SK-N-SH treated with all-trans-retinoic acid at 6 μM for 48 hours (cell line): ENCODE measurements around the gene FRMPD2.

Experiments used
- ATAC-seq: fragments of 200-7000 bp; cut with Tn5 transposase; 3 replicates; pipeline ENCODE4 v1.9.1; 2020; ENCODE audit warnings: mild to moderate bottlenecking, moderate library complexity
- ARNTL ChIP-seq: fragments of 450-650 bp; formaldehyde crosslinking; IDR thresholded peaks from 2 replicates; pipeline ENCODE4 v1.5.0; 2020; ENCODE audit warnings: low read depth, mild to moderate bottlenecking, moderate library complexity, borderline replicate concordance
- BACH2 ChIP-seq: fragments of 250-450 bp; sonication (Bioruptor Pico); IDR thresholded peaks from 2 replicates; pipeline ENCODE4 v1.9.0; 2021; ENCODE audit warnings: mild to moderate bottlenecking, borderline replicate concordance
- CSDC2 ChIP-seq: fragments of 250-450 bp; sonication (Bioruptor Pico); IDR thresholded peaks from 2 replicates; pipeline ENCODE4 v1.5.0; 2020; ENCODE audit warnings: mild to moderate bottlenecking, moderate library complexity
- ESRRG ChIP-seq: fragments of 250-450 bp; sonication (Bioruptor Pico); IDR thresholded peaks from 2 replicates; pipeline ENCODE4 v1.6.1; 2021; ENCODE audit warnings: mild to moderate bottlenecking
- ISL1 ChIP-seq: fragments of 250-450 bp; sonication (Bioruptor Pico); IDR thresholded peaks from 2 replicates; pipeline ENCODE4 v2.1.2; 2022; ENCODE audit warnings: mild to moderate bottlenecking, moderate library complexity
- OSR1 ChIP-seq: fragments of 250-450 bp; sonication (Bioruptor Pico); IDR thresholded peaks from 2 replicates; pipeline ENCODE4 v1.8.0; 2022; ENCODE audit warnings: moderate library complexity, mild to moderate bottlenecking, inconsistent platforms
- PPARA ChIP-seq: fragments of 250-450 bp; sonication (Bioruptor Pico); IDR thresholded peaks from 2 replicates; pipeline ENCODE4 v1.5.0; 2020; ENCODE audit warnings: mild to moderate bottlenecking, borderline replicate concordance
- RARB ChIP-seq: fragments of 250-450 bp; sonication (Bioruptor Pico); IDR thresholded peaks from 2 replicates; pipeline ENCODE4 v1.8.0; 2021; ENCODE audit warnings: mild to moderate bottlenecking, moderate library complexity
- SNAI2 ChIP-seq: fragments of 250-450 bp; sonication (Bioruptor Pico); IDR thresholded peaks from 2 replicates; pipeline ENCODE4 v1.5.0; 2020; ENCODE audit warnings: mild to moderate bottlenecking, moderate library complexity
- TCF4 ChIP-seq: fragments of 250-450 bp; sonication (Bioruptor Pico); IDR thresholded peaks from 2 replicates; pipeline ENCODE4 v1.8.0; 2021; ENCODE audit warnings: mild to moderate bottlenecking, moderate library complexity, borderline replicate concordance
- TOX ChIP-seq: fragments of 250-450 bp; sonication (Bioruptor Pico); IDR thresholded peaks from 2 replicates; pipeline ENCODE4 v1.8.0; 2021; ENCODE audit warnings: mild to moderate bottlenecking, moderate library complexity, borderline replicate concordance
- TSHZ2 ChIP-seq: fragments of 250-450 bp; sonication (Bioruptor Pico); IDR thresholded peaks from 2 replicates; pipeline ENCODE4 v1.5.0; 2020; ENCODE audit warnings: mild to moderate bottlenecking, moderate library complexity
- ZC3H10 ChIP-seq: fragments of 250-450 bp; sonication (Bioruptor Pico); IDR thresholded peaks from 2 replicates; pipeline ENCODE4 v1.5.1; 2021; ENCODE audit warnings: mild to moderate bottlenecking, moderate library complexity
- ZFP3 ChIP-seq: fragments of 250-450 bp; sonication (Bioruptor Pico); IDR thresholded peaks from 2 replicates; pipeline ENCODE4 v1.5.0; 2020; ENCODE audit warnings: mild to moderate bottlenecking, moderate library complexity
- ZFP30 ChIP-seq: fragments of 450-650 bp; formaldehyde crosslinking; IDR thresholded peaks from 2 replicates; pipeline ENCODE4 v1.5.0; 2022; ENCODE audit warnings: mild to moderate bottlenecking, moderate library complexity
- ZNF565 ChIP-seq: fragments of 450-650 bp; formaldehyde crosslinking; conservative IDR thresholded peaks from 2 replicates; pipeline ENCODE4 v1.5.0; 2020; ENCODE audit warnings: low read depth, mild to moderate bottlenecking, moderate library complexity
- ZNF70 ChIP-seq: fragments of 450-650 bp; formaldehyde crosslinking; IDR thresholded peaks from 2 replicates; pipeline ENCODE4 v1.5.0; 2020; ENCODE audit warnings: mild to moderate bottlenecking, moderate library complexity
- ZNF8 ChIP-seq: fragments of 450-650 bp; formaldehyde crosslinking; IDR thresholded peaks from 2 replicates; pipeline ENCODE4 v1.5.0; 2020; ENCODE audit warnings: mild to moderate bottlenecking, moderate library complexity
- TF ChIP-seq, protein P1 (sequence below): fragments of 250-450 bp; sonication (Bioruptor Pico); IDR thresholded peaks from 2 replicates; pipeline ENCODE4 v1.8.0; 2020; ENCODE audit warnings: mild to moderate bottlenecking, moderate library complexity, borderline replicate concordance
- TF ChIP-seq, protein P2 (sequence below): fragments of 250-450 bp; sonication (Bioruptor Pico); IDR thresholded peaks from 2 replicates; pipeline ENCODE4 v1.5.1; 2021; ENCODE audit warnings: mild to moderate bottlenecking, moderate library complexity
- TF ChIP-seq, protein P3 (sequence below): fragments of 250-450 bp; sonication (Bioruptor Pico); IDR thresholded peaks from 2 replicates; pipeline ENCODE4 v1.8.0; 2021; ENCODE audit warnings: low read depth, mild to moderate bottlenecking, moderate library complexity, borderline replicate concordance

The FRMPD2 gene

DNA sequence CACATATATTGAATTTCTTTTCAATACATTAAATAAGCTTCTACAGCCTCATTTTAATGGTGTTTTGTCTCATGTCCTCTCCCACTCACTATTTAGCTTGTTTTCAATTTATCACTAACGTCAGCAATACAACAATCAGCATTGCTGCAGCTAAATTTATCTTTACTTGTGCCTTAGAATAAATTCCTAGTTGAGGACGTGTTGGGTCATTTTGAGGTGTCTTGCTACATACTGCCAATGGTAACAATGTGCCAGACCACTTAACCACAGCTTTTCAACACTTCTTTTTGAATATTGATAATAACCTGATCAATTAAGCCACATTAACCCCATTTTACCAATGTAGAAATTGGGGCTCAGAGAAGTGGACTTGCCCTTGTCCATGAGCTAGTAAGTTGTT lies 26.0 kb downstream of the FRMPD2 start (continued):
- TF ChIP-seq TSHZ2 (CRISPR knock-in tag) = no peak
- TF ChIP-seq, protein P1, sequence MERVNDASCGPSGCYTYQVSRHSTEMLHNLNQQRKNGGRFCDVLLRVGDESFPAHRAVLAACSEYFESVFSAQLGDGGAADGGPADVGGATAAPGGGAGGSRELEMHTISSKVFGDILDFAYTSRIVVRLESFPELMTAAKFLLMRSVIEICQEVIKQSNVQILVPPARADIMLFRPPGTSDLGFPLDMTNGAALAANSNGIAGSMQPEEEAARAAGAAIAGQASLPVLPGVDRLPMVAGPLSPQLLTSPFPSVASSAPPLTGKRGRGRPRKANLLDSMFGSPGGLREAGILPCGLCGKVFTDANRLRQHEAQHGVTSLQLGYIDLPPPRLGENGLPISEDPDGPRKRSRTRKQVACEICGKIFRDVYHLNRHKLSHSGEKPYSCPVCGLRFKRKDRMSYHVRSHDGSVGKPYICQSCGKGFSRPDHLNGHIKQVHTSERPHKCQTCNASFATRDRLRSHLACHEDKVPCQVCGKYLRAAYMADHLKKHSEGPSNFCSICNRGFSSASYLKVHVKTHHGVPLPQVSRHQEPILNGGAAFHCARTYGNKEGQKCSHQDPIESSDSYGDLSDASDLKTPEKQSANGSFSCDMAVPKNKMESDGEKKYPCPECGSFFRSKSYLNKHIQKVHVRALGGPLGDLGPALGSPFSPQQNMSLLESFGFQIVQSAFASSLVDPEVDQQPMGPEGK (CRISPR knock-in tag) = no peak

GRCh38 chr10:48247680-48248079 lies 26.8 kb downstream of the FRMPD2 start:
- no peak for ATAC-seq
- no peak for TF ChIP-seq SNAI2 (CRISPR knock-in tag)
- TF ChIP-seq CSDC2 (CRISPR knock-in tag) = no peak
- TF ChIP-seq RARB (CRISPR knock-in tag) = no peak
- TF ChIP-seq, protein P2, sequence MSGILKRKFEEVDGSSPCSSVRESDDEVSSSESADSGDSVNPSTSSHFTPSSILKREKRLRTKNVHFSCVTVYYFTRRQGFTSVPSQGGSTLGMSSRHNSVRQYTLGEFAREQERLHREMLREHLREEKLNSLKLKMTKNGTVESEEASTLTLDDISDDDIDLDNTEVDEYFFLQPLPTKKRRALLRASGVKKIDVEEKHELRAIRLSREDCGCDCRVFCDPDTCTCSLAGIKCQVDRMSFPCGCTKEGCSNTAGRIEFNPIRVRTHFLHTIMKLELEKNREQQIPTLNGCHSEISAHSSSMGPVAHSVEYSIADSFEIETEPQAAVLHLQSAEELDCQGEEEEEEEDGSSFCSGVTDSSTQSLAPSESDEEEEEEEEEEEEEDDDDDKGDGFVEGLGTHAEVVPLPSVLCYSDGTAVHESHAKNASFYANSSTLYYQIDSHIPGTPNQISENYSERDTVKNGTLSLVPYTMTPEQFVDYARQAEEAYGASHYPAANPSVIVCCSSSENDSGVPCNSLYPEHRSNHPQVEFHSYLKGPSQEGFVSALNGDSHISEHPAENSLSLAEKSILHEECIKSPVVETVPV = no peak
- TF ChIP-seq ZNF70 = no peak
- no peak for TF ChIP-seq OSR1 (CRISPR knock-in tag)
- no peak for TF ChIP-seq ESRRG (CRISPR knock-in tag)
- no peak for TF ChIP-seq ZNF565 (CRISPR knock-in tag)
- no peak for TF ChIP-seq PPARA
- TF ChIP-seq, protein P3, sequence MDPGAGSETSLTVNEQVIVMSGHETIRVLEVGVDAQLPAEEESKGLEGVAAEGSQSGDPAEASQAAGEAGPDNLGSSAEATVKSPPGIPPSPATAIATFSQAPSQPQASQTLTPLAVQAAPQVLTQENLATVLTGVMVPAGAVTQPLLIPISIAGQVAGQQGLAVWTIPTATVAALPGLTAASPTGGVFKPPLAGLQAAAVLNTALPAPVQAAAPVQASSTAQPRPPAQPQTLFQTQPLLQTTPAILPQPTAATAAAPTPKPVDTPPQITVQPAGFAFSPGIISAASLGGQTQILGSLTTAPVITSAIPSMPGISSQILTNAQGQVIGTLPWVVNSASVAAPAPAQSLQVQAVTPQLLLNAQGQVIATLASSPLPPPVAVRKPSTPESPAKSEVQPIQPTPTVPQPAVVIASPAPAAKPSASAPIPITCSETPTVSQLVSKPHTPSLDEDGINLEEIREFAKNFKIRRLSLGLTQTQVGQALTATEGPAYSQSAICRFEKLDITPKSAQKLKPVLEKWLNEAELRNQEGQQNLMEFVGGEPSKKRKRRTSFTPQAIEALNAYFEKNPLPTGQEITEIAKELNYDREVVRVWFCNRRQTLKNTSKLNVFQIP (CRISPR knock-in tag) = no peak
- TF ChIP-seq ZFP30 (CRISPR knock-in tag) = no peak
- TF ChIP-seq ZC3H10 (CRISPR knock-in tag) = no peak

GRCh38 chr10:48246501-48246900 lies 28.0 kb downstream of the FRMPD2 start:
- no peak for ATAC-seq

More at GRCh38 chr10:48246501-48246900, 28.0 kb downstream of the FRMPD2 start:
- TF ChIP-seq, protein P3 (CRISPR knock-in tag) = no peak
- TF ChIP-seq OSR1 (CRISPR knock-in tag) = no peak
- no peak for TF ChIP-seq ZNF565 (CRISPR knock-in tag)
- TF ChIP-seq TOX (CRISPR knock-in tag) = no peak
- no peak for TF ChIP-seq ZFP30 (CRISPR knock-in tag)
- no peak for TF ChIP-seq TCF4
- no peak for TF ChIP-seq PPARA
- TF ChIP-seq ARNTL (CRISPR knock-in tag) = no peak
- TF ChIP-seq CSDC2 (CRISPR knock-in tag) = no peak
- TF ChIP-seq ZNF8 (CRISPR knock-in tag) = no peak
- no peak for TF ChIP-seq TSHZ2 (CRISPR knock-in tag)
- TF ChIP-seq ISL1 = no peak
- no peak for TF ChIP-seq ZFP3 (CRISPR knock-in tag)
- TF ChIP-seq BACH2 = no peak
- no peak for TF ChIP-seq SNAI2 (CRISPR knock-in tag)
- TF ChIP-seq ESRRG (CRISPR knock-in tag) = no peak
- TF ChIP-seq, protein P2 = no peak
